Right lobe of liver (tissue), 6 donors: ENCODE results near the gene HIC1. TPM values are rescaled to one million over a fixed set of nuclear protein-coding genes. Genes with fewer than 3 reads are reported as not detected.
A peak's percentile ranks its signal among the peaks of the same experiment; 100 is the strongest.

Experiments used
- ATAC-seq, 4 donors: fragments of 200-7000 bp; cut with Tn5 transposase; one replicate each; pipeline ENCODE4 v1.9.1; 2020; ENCODE audit warnings: mild to moderate bottlenecking in 4 of 4, moderate library complexity in 4 of 4
- DNase-seq, 3 donors: peaks; one replicate each; pipeline ENCODE4 v3.0.0-alpha.2; 2020
- H3K27ac ChIP-seq, 3 donors: fragments of 200-600 bp; one replicate each; pipeline ENCODE4 v1.8.0; 2022
- H3K27me3 ChIP-seq, 2 donors: fragments of 200-600 bp; one replicate each; pipeline ENCODE4 v1.8.0; 2022
- H3K36me3 ChIP-seq, 4 donors: fragments of 200-600 bp; sonication (generic) in 1 of 4; one replicate each; pipeline versions ENCODE4 v1.5.1 to v1.8.0; 2017 to 2022; ENCODE audit warnings: control low read depth in 1 of 4
- H3K4me1 ChIP-seq, 4 donors: fragments of 200-600 bp; sonication (generic) in 1 of 4; one replicate each; pipeline versions ENCODE4 v1.5.1 to v1.8.0; 2017 to 2022; ENCODE audit warnings: control low read depth in 1 of 4
- H3K4me3 ChIP-seq, 3 donors: fragments of 200-600 bp; one replicate each; pipeline ENCODE4 v1.8.0; 2022
- H3K9me3 ChIP-seq, 4 donors: fragments of 200-600 bp; sonication (generic) in 1 of 4; one replicate each; pipeline versions ENCODE4 v1.5.1 to v1.8.0; 2017 to 2022; ENCODE audit warnings: control low read depth in 1 of 4
- POLR2A ChIP-seq: fragments of 450-650 bp; IDR thresholded peaks from one replicate; pipeline ENCODE4 v1.6.1; 2017; ENCODE audit warnings: antibody characterized with exemption, mild to moderate bottlenecking
- WGBS: methylation state at CpG from one replicate; pipeline ENCODE4 v1.1.6; 2018; ENCODE audit warnings: low coverage, low lambda C conversion rate; ENCODE audit not compliant: insufficient coverage; ENCODE audit errors: missing lambda C conversion rate; 5-methylcytosine and 5-hydroxymethylcytosine counted together
- intact Hi-C, 2 donors: fragments of 100-400 bp; cut with DNase I; formaldehyde crosslinking; loops; one replicate each; pipeline versions ENCODE4 v1.11.2 to v1.14.1; 2022
- microRNA counts: library from miRNA; unstranded; fragments of <30 nt; microRNA quantifications from one replicate; lab custom pipeline; 2016
- microRNA-seq, 2 donors: library from miRNA; unstranded; fragments of <30 nt; microRNA quantifications; one replicate each; pipeline ENCODE4, GENCODE V29; 2019 to 2020
- small RNA-seq, 2 experiments: library from RNA; depleted of rRNA; stranded (forward); fragments of <200 nt; gene quantifications; one replicate each; pipeline ENCODE3, GENCODE V24; 2016
- total RNA-seq, 6 experiments: library from RNA; depleted of rRNA in 2 of 6; stranded (reverse); fragments of >200 nt in 2 of 6; fragmentation: NEBNext Ultra II Directional in 3 of 6; extraction: Animal tissue kit (Norgen Biotek cat#: 25700) in 3 of 6; gene quantifications; one replicate each; pipeline versions ENCODE4 v1.1.0 to v1.2.4, GENCODE V29; 2016 to 2023
- TF ChIP-seq, protein P1 (sequence below), 4 donors: fragments of 200-600 bp in 3 of 4; fragments of 450-650 bp in 1 of 4; IDR thresholded peaks; one replicate each; pipeline versions ENCODE4 v1.5.1 to v1.8.0; 2016 to 2022; ENCODE audit warnings: antibody characterized with exemption in 4 of 4, mild to moderate bottlenecking in 2 of 4
- donor health status: DM: no; HTN: yes; CAD: no.
- donor health status: DM: no; HTN: no; CAD: no.
- donor health status: DM: no; HTN: no; CAD: no.
- donor health status: DM: no; HTN: yes; CAD: no.
- donor health status: DM: no; HTN: yes; CAD: no.

HIC1 gene
- total RNA-seq, 6 experiments from 2014 or later, result 4.7 to 14.8 (median 6.1) TPM

- no peaks in the 10 kb centered on the region for H3K36me3 ChIP-seq
- 100% methylated on average over 1 of the region's 5 CpGs for WGBS
- DNase-seq (no peak), ATAC-seq (no peak)
- no peak overlapping the region for H3K27ac ChIP-seq
- H3K9me3 ChIP-seq, result no peaks in the 10 kb centered on the region
- H3K4me1 ChIP-seq, result no peaks in the 10 kb centered on the region
- H3K27me3 ChIP-seq, result no peaks in the 10 kb centered on the region
- TF ChIP-seq, protein P1, sequence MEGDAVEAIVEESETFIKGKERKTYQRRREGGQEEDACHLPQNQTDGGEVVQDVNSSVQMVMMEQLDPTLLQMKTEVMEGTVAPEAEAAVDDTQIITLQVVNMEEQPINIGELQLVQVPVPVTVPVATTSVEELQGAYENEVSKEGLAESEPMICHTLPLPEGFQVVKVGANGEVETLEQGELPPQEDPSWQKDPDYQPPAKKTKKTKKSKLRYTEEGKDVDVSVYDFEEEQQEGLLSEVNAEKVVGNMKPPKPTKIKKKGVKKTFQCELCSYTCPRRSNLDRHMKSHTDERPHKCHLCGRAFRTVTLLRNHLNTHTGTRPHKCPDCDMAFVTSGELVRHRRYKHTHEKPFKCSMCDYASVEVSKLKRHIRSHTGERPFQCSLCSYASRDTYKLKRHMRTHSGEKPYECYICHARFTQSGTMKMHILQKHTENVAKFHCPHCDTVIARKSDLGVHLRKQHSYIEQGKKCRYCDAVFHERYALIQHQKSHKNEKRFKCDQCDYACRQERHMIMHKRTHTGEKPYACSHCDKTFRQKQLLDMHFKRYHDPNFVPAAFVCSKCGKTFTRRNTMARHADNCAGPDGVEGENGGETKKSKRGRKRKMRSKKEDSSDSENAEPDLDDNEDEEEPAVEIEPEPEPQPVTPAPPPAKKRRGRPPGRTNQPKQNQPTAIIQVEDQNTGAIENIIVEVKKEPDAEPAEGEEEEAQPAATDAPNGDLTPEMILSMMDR (IDR thresholded peaks at IDR 0.05), result no peak
- TF ChIP-seq POLR2A, result no peak
- intact Hi-C loops, result no loop called here
- H3K4me3 ChIP-seq, result no peak overlapping the region
Observed at GRCh38 chr17:2111691-2112090, 56.8 kb downstream of the HIC1 start.

MicroRNAs within 50 kb of the gene (microRNA counts, 767-probe panel; counts per million panel counts)
- microRNA hsa-miR-132-3p (lab: Ali Mortazavi, UCI) (7,824 counts per million, percentile 26 among the panel's probes with 10 or more counts), microRNA hsa-miR-212-3p (lab: Ali Mortazavi, UCI) (237 counts per million)

Small RNAs within 50 kb of the gene (microRNA-seq; reads per million reads assigned to microRNA genes)
- gene MIR132, result 305 to 452 reads per million in 2 donors
- 12.9 to 15.9 reads per million in 2 donors for gene MIR212

Small RNAs within 50 kb of the gene (small RNA-seq; reads per million reads assigned to genes)
- gene AC090617.6 (0 reads per million in 2 experiments), gene AC090617.9 (0 reads per million in 2 experiments), gene MIR132 (3.3 to 9.1 reads per million in 2 experiments), gene MIR212 (1.7 to 3.2 reads per million in 2 experiments), gene OVCA2 (0 reads per million in 2 experiments)

Other genes with a start within 250 kb of the HIC1 start
- 1 to 10 TPM; 4.6 to 6.7 (median 6.0) TPM for gene SMYD4, start 225.2 kb upstream of the HIC1 start, total RNA-seq
- gene RPA1, start 225.1 kb upstream of the HIC1 start, total RNA-seq, result 10 to 100 TPM; 10.9 to 35.5 (median 29.2) TPM
- 1 to 10 TPM in 5 of 6 experiments, under 1 TPM in 1; 0.54 to 2.6 (median 1.4) TPM for gene RTN4RL1, start 29.8 kb upstream of the HIC1 start, total RNA-seq
- 10 to 100 TPM; 20.0 to 41.1 (median 25.4) TPM for gene DPH1, start 24.9 kb upstream of the HIC1 start, total RNA-seq
- gene OVCA2, start 13.1 kb upstream of the HIC1 start, total RNA-seq, result 10 to 100 TPM; 10.3 to 36.2 (median 14.8) TPM
- gene SMG6, start 248.7 kb downstream of the HIC1 start, total RNA-seq, result 10 to 100 TPM in 1 of 6 experiments, 1 to 10 TPM in 5; 7.4 to 10.4 (median 8.9) TPM
- 10 to 100 TPM in 1 of 6 experiments, 1 to 10 TPM in 5; 2.7 to 10.9 (median 5.9) TPM for gene SRR, start 248.8 kb downstream of the HIC1 start, total RNA-seq